ENCODE measurements around the gene HPN.

DNA sequence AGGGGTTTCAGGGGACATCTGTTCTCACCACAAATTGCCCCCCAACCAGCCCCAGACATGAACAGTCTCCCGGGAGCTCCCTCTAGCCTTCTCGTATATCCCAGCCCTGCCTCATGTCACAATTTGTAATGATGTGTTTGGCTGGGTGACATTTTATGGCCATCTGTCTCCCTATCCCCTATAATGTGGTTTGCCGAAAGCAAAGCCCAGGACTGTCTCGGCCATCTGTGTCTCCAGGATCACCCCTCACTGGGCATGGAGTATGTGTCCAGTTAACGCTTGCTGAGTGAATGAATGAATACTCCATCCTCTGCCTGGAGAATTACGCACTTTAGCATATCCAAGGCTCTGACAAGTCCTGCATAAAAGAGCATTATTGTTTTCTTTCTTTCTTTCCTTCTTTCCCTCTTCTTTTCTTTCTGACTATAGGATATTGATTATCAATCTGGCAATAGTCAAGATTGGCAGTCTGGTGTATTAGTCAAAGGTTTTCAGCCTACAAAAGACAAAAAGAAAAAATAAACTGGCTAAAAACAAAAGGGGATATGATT lies 15.1 kb downstream of the HPN start:
- TF ChIP-seq, protein P1, sequence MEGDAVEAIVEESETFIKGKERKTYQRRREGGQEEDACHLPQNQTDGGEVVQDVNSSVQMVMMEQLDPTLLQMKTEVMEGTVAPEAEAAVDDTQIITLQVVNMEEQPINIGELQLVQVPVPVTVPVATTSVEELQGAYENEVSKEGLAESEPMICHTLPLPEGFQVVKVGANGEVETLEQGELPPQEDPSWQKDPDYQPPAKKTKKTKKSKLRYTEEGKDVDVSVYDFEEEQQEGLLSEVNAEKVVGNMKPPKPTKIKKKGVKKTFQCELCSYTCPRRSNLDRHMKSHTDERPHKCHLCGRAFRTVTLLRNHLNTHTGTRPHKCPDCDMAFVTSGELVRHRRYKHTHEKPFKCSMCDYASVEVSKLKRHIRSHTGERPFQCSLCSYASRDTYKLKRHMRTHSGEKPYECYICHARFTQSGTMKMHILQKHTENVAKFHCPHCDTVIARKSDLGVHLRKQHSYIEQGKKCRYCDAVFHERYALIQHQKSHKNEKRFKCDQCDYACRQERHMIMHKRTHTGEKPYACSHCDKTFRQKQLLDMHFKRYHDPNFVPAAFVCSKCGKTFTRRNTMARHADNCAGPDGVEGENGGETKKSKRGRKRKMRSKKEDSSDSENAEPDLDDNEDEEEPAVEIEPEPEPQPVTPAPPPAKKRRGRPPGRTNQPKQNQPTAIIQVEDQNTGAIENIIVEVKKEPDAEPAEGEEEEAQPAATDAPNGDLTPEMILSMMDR (IDR thresholded peaks at IDR 0.05): no peak
- TF ChIP-seq POLR2A (IDR thresholded peaks at IDR 0.05): no peak

Data from tibial nerve (tissue), 3 donors.